ES-I3 (cell line): ENCODE results near the gene BIN1.
"Not testable (repeated sequence)": the region's sequence is repeated elsewhere in the genome, so short reads cannot be mapped to it uniquely, and the experiment has no call there.

Source experiments
- H3K36me3 ChIP-seq: 2 replicates; pipeline ENCODE4 v1.6.1; 2013; ENCODE audit warnings: mild to moderate bottlenecking, low read length, control low read depth, moderate library complexity; ENCODE audit not compliant: insufficient read depth
- H3K4me1 ChIP-seq: 2 replicates; pipeline ENCODE4 v1.6.1; 2013; ENCODE audit warnings: mild to moderate bottlenecking, control low read depth, low read length; ENCODE audit not compliant: insufficient read depth
- H3K9ac ChIP-seq: 2 replicates; pipeline ENCODE4 v1.6.1; 2013; ENCODE audit warnings: low read depth, mild to moderate bottlenecking, low read length, moderate library complexity
- H3K9me3 ChIP-seq: 2 replicates; pipeline ENCODE4 v1.6.1; 2013; ENCODE audit warnings: mild to moderate bottlenecking, low read length, moderate library complexity; ENCODE audit not compliant: control insufficient read depth, insufficient read depth

Gene BIN1

DNA sequence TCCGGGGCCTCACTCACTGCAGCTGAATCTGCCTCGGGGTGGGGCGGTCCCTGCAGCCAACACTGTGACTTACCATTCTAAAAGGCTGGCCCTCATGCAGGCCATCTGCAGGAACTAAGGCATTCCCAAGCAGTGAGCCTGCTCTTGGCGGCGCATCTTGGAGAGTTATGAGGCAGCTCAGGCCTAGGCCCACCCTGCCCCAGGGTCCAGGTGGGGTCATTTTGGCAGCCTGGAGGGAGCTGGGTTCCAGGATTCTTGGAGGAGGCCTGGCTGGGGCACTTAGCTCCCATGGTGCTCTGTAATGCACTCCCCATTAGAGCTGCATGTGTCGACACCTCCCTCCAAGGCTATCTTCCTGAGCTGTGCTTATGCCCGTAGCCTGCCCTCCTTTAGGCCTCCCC lies 14.8 kb upstream of the BIN1 start:
- H3K9ac ChIP-seq: no peak overlapping the region
- H3K4me1 ChIP-seq: no peaks in the 10 kb centered on the region
- peaks cover 7% of the 10 kb centered on the region for H3K9me3 ChIP-seq
- no peaks in the 10 kb centered on the region for H3K36me3 ChIP-seq

DNA sequence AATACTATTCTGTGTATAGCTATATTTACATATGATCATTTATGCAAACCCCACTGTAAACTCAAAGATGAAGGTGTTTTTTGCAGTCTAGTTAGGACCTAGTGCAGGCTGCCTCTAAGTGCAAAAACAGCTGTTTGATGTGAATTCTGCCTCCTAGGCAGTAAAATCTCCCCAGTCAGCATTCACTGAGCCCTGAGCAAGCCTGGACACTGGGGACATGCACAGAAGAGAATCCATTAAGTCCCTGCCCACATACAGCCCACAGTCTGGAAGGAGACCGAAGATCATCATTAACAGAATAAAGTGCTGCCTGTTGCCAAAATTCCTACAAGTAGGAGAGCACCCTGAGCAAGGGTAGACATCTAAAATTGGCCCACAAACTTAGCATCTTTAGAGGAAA lies 14.4 kb upstream of the BIN1 start:
- H3K9ac ChIP-seq: no peak overlapping the region
- H3K36me3 ChIP-seq: no peaks in the 10 kb centered on the region
- peaks cover 7% of the 10 kb centered on the region for H3K9me3 ChIP-seq
- H3K4me1 ChIP-seq: no peaks in the 10 kb centered on the region

DNA sequence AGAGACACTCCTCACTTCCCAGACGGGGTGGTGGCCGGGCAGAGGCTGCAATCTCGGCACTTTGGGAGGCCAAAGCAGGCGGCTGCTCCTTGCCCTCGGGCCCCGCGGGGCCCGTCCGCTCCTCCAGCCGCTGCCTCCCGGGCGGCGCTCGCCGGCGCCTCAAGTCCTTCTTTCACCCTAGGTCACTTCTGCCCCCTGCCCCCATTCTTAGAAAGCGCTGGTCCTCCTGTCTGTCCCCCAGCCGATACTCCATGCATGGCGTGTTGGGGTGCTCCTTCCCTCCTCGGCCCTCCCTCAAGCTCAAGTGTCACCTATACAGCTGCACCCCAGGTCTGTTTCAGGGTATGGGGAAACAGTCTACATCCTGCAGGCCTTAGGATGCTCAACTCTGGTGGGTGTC lies 13.5 kb upstream of the BIN1 start:
- H3K9me3 ChIP-seq, H3K4me1 ChIP-seq, H3K36me3 ChIP-seq, H3K9ac ChIP-seq: not testable (repeated sequence)

DNA sequence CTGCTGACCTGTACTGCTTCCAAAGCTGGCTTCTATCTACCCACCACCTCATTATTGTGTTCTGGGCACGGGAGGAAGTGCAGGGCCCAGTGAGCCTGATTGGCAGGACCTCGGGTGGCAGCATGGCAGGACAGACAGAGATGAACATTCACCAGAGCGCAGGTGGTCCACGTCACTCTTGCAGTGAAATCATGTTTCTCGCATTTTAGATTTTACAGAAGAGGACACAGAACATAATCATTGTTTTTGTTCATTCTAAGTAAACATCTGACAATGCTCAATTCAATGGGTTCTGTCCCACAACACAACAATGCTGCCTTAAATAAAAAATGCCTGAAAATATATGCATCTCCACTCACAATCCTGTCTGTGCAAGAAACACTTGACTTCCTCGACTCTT lies 11.5 kb upstream of the BIN1 start:
- no peak overlapping the region for H3K9ac ChIP-seq
- H3K36me3 ChIP-seq: no peaks in the 10 kb centered on the region
- H3K9me3 ChIP-seq: peaks cover 7% of the 10 kb centered on the region
- H3K4me1 ChIP-seq: no peaks in the 10 kb centered on the region

DNA sequence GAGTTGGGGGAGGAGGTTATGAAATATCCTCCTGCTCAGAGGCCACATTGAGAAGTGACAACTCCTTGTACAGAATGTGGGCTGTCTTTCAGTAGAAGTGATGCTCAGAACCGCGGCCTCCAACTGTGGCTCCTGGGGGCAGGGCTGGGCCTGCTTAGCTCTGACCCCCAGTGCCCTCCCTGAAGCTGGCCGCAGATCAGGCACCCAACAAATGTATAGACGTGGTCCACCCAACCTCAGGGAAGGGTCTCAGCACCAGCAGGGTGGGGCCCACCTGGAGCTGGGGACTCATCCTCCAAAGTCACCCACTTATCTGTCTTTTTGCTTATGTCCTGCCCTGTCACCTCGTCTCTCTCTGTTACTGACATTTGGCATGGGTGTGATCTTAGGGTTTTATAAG lies 11.1 kb upstream of the BIN1 start:
- no peaks in the 10 kb centered on the region for H3K36me3 ChIP-seq
- H3K9me3 ChIP-seq: peaks cover 7% of the 10 kb centered on the region
- H3K9ac ChIP-seq: no peak overlapping the region
- H3K4me1 ChIP-seq: no peaks in the 10 kb centered on the region

DNA sequence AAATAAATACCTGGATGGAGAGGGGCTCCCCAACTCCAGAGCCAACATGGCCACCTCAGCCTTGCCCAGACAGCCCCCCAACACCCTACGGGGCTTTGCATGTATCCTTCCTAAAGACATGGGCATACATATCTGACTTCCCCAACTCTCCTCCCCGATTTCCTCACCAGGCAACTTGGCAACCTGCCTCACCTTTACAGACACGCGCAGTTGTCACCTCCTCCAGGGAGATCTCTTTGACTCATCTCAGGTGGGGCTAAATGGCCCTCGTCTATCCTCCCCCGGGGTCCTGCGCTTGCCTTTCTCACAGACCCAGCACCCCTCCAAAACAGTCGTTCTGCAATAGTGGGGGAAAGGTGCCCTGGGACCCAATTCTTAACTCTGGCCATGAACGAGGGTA lies 10.6 kb upstream of the BIN1 start:
- H3K36me3 ChIP-seq: no peaks in the 10 kb centered on the region
- no peaks in the 10 kb centered on the region for H3K4me1 ChIP-seq
- H3K9ac ChIP-seq: no peak overlapping the region
- peaks cover 7% of the 10 kb centered on the region for H3K9me3 ChIP-seq

DNA sequence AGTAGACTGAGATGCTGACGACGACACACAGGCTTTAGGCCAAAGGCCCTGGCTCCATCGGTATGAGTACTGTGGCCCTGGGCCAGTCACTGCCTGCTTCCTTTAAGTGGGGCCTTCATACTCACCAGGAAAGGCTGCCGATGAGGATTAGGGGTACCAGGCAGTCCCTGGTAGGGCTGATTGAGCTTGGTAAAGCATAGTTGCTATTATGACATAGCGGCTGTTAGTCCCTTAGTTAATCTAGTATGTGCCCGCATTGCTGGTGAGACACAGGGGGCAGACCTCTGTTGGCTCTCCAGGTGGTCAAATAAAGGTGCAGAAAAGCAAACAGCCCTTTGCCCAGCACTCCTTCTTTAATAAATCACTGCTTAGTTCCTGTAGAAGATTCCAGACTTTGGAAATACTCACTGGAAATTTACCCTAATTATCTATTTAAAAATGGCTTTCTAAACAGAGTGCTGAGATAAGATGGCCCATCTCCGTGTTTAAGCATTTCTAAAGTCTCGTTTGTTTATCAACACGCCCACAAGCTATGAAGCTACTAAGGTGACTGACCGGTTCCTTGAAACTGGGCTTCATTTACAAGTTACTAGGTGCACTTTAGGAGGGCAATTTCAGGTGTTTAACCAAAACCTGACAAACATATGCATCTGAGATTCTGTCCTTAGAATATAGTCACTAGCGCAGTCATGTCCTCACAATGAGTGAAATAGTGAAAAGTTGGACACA lies 8.7 kb upstream of the BIN1 start:
- Histone ChIP-seq H3K36me3 (no peaks in the 10 kb centered on the region), H3K9me3 (no peaks in the 10 kb centered on the region; the same call in 1 of the 2 replicates), H3K9ac (no peak overlapping the region), H3K4me1 (no peaks in the 10 kb centered on the region)

DNA sequence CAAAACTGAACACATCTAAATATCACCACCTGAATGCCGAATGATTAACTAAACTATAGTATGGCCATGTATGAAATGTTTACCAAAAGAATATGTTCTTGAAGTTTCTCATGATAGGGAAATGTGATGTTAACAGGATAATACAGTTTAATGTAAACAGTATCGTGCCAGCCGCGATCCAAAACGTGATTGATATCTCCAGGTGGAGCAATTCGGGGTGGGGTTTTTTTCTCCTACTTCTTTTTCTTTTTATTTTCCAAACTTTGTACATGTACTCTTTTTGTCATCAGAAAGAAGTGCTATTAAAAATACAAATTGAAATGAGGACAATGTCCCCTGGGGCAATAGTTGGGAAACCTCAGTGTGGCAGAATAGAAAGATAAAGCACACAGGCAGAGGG lies 4.0 kb upstream of the BIN1 start:
- Histone ChIP-seq H3K36me3 (no peaks in the 10 kb centered on the region), H3K9ac (no peak overlapping the region), H3K9me3 (no peaks in the 10 kb centered on the region), H3K4me1 (no peaks in the 10 kb centered on the region)

DNA sequence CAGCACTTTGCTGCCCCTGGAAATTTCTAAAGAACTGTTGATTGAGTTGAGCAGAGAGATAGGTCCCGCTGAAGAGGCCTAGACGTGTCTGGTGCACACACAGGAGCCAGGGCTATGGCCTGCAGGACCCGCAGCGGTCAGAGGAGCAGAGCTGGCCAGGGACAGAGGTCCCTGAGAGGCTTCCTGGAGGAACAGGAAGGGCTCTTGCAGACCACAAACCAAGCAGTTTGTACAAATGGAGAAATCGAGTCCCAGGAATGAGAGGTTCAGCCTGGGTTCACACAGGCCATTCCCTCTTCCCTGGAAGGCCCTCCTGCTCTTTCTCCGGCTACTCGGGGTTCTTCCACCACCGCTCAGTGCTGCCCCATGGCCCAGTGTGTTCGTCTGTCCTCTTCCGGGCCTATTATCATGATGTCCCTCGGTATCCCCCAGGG lies 1.2 kb upstream of the BIN1 start:
- no peaks in the 10 kb centered on the region for H3K36me3 ChIP-seq
- peak overlapping the region; percentile 80; the same call in 1 of the 2 replicates for H3K9ac ChIP-seq
- no peaks in the 10 kb centered on the region for H3K9me3 ChIP-seq
- H3K4me1 ChIP-seq: peaks cover 9% of the 10 kb centered on the region

DNA sequence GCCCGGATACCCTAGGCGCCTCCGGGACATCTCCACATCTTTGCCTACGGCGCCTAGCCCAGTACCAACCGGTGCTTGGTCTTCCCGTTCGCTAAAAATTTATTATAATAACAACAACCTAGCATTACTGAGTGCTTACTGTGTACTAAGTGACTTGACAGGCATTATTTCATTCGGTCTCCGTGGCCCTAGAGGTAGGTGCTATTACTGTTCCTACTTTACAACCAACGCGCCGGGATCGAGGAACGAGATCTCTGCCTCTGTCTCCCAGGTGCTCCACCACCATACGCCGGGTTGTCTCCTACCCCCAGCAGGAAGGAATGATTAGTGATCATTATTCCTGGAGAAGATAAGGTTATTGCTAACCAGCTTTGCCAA lies 657 bp upstream of the BIN1 start:
- H3K9me3 ChIP-seq: no peaks in the 10 kb centered on the region
- H3K36me3 ChIP-seq: no peaks in the 10 kb centered on the region
- peaks cover 9% of the 10 kb centered on the region for H3K4me1 ChIP-seq
- H3K9ac ChIP-seq: peak overlapping the region; percentile 80; the same call in 1 of the 2 replicates

DNA sequence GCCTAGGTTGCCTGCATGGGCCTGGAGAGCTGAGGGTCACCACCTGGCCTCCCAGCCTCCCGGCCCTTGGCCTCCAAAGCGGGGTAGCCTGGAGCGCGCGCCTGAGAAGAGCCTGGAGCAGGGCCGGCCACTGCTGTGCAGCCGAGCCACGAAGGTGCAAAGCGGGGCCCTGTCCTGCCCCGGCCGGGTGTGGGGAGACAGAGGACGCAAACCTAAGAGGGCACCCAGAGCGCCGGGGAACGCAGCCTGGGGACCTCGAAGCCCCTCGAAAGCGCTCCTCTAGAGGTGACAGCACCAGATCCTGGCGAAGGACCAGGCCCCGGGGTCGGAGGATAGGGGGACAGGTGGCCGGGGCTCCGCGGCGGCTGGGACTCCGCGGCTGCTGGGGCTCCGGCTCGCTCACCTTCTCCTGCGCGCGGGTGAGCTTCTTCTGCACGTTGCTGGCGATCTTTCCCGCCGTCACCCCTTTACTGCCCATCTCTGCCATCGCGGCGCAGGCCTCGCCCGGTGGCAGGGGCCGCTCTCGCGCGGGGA lies 430 bp downstream of the BIN1 start:
- H3K4me1 ChIP-seq: peaks cover 9% of the 10 kb centered on the region
- H3K36me3 ChIP-seq: no peaks in the 10 kb centered on the region
- H3K9me3 ChIP-seq: no peaks in the 10 kb centered on the region
- H3K9ac ChIP-seq: peak overlapping the region; percentile 80

DNA sequence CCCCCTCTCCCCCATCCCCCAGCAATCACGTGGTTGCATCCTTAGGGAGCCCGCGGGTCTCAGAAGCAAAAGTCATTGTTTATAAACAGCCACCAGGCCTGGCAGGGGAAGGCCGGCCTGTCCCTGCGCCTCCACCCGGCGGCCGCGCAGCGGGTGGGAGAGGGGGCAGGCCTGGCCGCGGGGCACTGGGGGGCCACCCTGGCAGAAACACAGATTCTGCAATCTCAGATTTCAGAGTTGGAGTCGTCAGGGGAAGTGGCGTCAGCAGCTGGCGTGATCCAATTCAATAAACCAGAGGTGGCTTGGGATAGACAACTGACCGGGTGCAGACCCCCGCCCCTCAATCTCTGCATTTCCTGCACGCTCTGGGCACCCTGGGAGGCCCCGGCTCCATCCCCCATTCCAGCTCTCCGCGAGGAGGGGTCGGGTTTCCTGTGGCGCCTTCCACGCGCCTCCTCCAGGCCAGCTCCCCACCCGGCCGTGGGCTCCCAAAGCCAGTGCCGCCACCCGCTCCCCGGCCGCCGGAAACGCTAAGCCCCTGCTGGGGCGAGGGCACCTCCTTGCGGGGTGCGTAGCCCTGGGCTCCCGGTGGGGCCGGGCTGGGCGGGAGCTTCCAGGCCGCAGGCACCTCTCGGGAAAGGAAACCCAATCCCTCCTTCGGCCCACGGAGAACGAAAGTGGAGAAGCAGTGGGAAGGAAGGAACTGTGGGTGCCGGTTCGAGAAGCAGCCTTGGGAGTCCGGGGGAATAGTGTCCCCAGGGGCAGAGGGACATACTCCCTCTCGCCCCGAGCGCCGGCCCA lies 1.1 kb downstream of the BIN1 start:
- H3K4me1 ChIP-seq: peaks cover 9% of the 10 kb centered on the region
- H3K9me3 ChIP-seq: no peaks in the 10 kb centered on the region
- H3K9ac ChIP-seq: peak overlapping the region; percentile 80
- H3K36me3 ChIP-seq: no peaks in the 10 kb centered on the region

DNA sequence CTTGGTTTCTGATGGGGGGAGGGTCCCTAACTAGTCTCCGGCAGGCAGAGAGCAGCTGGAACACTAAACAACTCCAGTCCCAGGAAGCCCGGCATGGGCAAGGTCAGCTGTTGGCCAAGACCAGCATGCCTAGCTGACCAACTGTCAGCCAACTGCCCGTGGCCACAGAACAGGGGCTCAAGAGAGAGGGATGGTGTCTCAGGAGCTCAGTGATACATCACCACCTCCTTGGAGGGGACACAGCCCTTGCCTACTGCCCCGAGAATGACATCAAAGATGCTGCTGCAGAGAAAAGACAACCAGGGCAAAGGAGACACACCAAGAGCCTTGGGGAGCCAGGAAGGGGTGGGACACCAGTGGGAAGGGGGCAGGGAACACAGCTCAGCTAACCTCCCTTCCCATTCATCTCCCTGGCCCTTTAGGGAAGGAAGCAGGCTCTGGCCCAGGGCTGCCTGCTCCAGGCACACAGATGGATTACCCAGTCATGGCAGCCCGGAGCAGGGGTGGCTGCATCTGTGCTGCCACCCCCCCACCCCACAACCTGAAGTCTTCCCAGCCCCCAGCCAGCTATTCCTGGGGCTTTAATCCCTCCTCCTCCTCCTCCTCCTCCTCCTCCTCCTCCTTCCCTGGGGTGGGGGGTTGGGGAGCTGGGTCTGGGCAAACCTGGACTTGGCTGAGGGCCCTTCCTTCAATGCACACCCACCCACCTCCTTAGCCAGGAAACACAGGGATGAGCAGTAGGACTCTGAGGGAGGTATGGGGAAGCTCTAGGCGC lies 1.9 kb downstream of the BIN1 start:
- Histone ChIP-seq H3K9me3 (no peaks in the 10 kb centered on the region), H3K4me1 (peaks cover 9% of the 10 kb centered on the region), H3K36me3 (no peaks in the 10 kb centered on the region), H3K9ac (peak overlapping the region; percentile 80; the same call in 1 of the 2 replicates)

DNA sequence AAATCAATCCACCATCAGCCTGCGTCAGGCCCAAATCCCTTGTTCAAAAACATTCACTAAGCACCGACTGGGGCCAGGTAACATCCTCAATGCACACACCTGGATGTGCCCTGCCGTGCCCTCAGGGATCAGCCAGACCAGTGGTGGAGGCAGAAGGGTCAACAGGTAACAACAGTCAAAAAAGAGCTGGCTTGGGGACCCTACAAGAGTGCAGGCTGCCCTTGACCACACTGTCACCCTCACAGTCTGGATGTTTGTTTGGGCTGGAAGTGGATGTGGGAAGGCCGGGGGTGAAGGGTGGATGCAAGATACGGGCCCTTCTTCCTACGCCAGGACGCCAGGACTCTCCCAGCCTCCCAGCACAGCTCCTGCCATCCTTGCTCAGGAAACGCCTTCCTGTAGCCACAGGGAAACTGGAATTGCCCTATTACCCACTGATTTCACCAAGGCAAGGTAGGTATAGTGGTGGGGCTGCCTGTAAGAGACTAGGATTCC lies 2.7 kb downstream of the BIN1 start:
- no peak overlapping the region for H3K9ac ChIP-seq
- no peaks in the 10 kb centered on the region for H3K36me3 ChIP-seq
- peaks cover 9% of the 10 kb centered on the region for H3K4me1 ChIP-seq
- H3K9me3 ChIP-seq: no peaks in the 10 kb centered on the region
